ENCODE results near the gene CHST2. TPM values are rescaled to one million over a fixed set of nuclear protein-coding genes. Genes with fewer than 3 reads are reported as not detected.
"Not testable (repeated sequence)": the region's sequence is repeated elsewhere in the genome, so short reads cannot be mapped to it uniquely, and the experiment has no call there.

The CHST2 gene
- total and polyA plus RNA-seq, 5 donors, result 1.5 to 3.3 (median 2.2) TPM

- Histone ChIP-seq H3K4me1 (ENCODE audit: control insufficient read depth, insufficient read depth, low read length) (peaks cover 2% of the 10 kb centered on the region), H3K4me3 (ENCODE audit: low read length) (no peak overlapping the region), H3K27me3 (ENCODE audit: control insufficient read depth, insufficient read depth) (no peaks in the 10 kb centered on the region), H3K27ac (ENCODE audit: low read length) (no peak overlapping the region), H3K9me3 (ENCODE audit: control insufficient read depth, low read length) (no peaks in the 10 kb centered on the region)
- intact Hi-C loops (cut with DNase I), result no loop called here
- DNase-seq (no peak), ATAC-seq (no peak)
- WGBS, result 79% methylated on average over 5 of the region's 5 CpGs
Observed at GRCh38 chr3:143152043-143152442, 32.5 kb downstream of the CHST2 start.

DNA sequence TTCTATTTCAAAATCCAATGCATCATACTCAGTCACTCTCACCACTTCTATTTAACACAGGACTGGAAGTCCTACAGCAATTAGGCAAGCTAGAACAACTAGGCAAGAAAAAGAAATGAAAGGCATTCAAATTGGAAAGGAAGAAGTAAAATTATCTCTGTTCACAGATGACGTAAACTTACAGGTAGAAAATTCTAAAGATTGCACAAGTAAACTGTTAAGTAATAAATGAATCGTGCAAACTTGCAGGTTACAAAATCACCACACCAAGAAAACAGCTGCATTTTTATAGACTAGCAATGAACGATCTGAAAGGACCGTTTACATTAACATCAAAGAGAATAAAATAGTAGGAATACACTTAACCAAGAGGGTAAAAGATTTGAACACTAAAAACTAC is 36.2 kb downstream of the CHST2 start:
- Histone ChIP-seq H3K27me3 (ENCODE audit: control insufficient read depth, insufficient read depth) (no peaks in the 10 kb centered on the region), H3K27ac (ENCODE audit: low read length) (no peak overlapping the region), H3K4me3 (ENCODE audit: low read length) (no peak overlapping the region), H3K4me1 (ENCODE audit: control insufficient read depth, insufficient read depth, low read length) (peaks cover 2% of the 10 kb centered on the region), H3K9me3 (ENCODE audit: control insufficient read depth, low read length) (no peaks in the 10 kb centered on the region)
- DNase-seq, result no peak
- 84% methylated on average over 4 of the region's 4 CpGs for WGBS
- ATAC-seq, result no peak
- intact Hi-C loops (cut with DNase I), result no loop called here

GRCh38 chr3:143158014-143158988 is 38.7 kb downstream of the CHST2 start:
- H3K27me3 ChIP-seq (ENCODE audit: control insufficient read depth, insufficient read depth), result no peaks in the 10 kb centered on the region
- WGBS, result 27% methylated on average over 2 of the region's 2 CpGs
- DNase-seq (no peak), ATAC-seq (no peak)
- intact Hi-C loops (cut with DNase I), result no loop called here
- no peak overlapping the region for H3K27ac ChIP-seq (ENCODE audit: low read length)
- no peaks in the 10 kb centered on the region for H3K4me1 ChIP-seq (ENCODE audit: control insufficient read depth, insufficient read depth, low read length)
- no peak overlapping the region for H3K4me3 ChIP-seq (ENCODE audit: low read length)
- H3K9me3 ChIP-seq (ENCODE audit: control insufficient read depth, low read length), result no peaks in the 10 kb centered on the region

- 79% methylated on average over 11 of the region's 11 CpGs for WGBS
- DNase-seq (no peak), ATAC-seq (no peak)
- intact Hi-C loops (cut with DNase I), result no loop called here
- Histone ChIP-seq H3K27ac (ENCODE audit: low read length) (no peak overlapping the region), H3K4me1 (ENCODE audit: control insufficient read depth, insufficient read depth, low read length) (no peaks in the 10 kb centered on the region), H3K4me3 (ENCODE audit: low read length) (no peak overlapping the region), H3K9me3 (ENCODE audit: control insufficient read depth, low read length) (no peaks in the 10 kb centered on the region), H3K27me3 (ENCODE audit: control insufficient read depth, insufficient read depth) (no peaks in the 10 kb centered on the region)
Observed at GRCh38 chr3:143160437-143160836, 40.9 kb downstream of the CHST2 start.

GRCh38 chr3:143163562-143164100 is 44.1 kb downstream of the CHST2 start:
- no peaks in the 10 kb centered on the region for H3K4me1 ChIP-seq (ENCODE audit: control insufficient read depth, insufficient read depth, low read length)
- H3K27ac ChIP-seq (ENCODE audit: low read length), result no peak overlapping the region
- peak in 1 of 2 donors; percentile 31 for ATAC-seq
- H3K9me3 ChIP-seq (ENCODE audit: control insufficient read depth, low read length), result no peaks in the 10 kb centered on the region
- WGBS, result 57% methylated on average over 3 of the region's 3 CpGs
- no peaks in the 10 kb centered on the region for H3K27me3 ChIP-seq (ENCODE audit: control insufficient read depth, insufficient read depth)
- intact Hi-C loops (cut with DNase I), result no loop called here
- no peak overlapping the region for H3K4me3 ChIP-seq (ENCODE audit: low read length)
- no peak for DNase-seq

GRCh38 chr3:143165211-143165610 is 45.6 kb downstream of the CHST2 start:
- no peaks in the 10 kb centered on the region for H3K4me1 ChIP-seq (ENCODE audit: control insufficient read depth, insufficient read depth, low read length)
- no peaks in the 10 kb centered on the region for H3K27me3 ChIP-seq (ENCODE audit: control insufficient read depth, insufficient read depth)

DNA sequence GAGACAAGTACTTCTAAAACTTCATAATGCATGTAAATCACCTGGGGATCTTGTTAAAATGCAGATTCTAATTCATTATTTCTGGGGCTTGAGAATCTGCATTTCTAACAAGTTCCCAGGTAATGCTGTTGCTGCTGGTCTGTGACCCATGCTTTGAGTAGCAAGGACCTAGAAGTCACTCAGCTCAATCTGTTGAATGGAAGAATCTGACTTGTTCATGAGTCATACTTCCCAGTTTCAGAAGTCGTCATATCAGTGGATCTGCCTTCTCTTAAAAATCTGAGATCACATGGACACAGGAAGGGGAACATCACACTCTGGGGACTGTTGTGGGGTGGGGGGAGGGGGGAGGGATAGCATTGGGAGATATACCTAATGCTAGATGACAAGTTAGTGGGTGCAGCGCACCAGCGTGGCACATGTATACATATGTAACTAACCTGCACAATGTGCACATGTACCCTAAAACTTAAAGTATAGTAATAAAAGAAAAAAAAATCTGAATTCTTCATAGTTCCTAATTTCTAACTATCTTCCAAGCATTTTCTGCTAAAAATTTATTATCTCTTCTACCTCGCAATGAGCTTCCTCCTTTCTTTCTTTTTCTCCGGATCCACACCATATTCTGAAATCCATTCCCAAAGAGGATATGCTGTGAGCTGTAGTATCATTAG is 46.2 kb downstream of the CHST2 start:
- H3K27me3 ChIP-seq (ENCODE audit: control insufficient read depth, insufficient read depth); H3K9me3 ChIP-seq (ENCODE audit: control insufficient read depth, low read length); H3K4me3 ChIP-seq (ENCODE audit: low read length); DNase-seq; H3K27ac ChIP-seq (ENCODE audit: low read length); H3K4me1 ChIP-seq (ENCODE audit: control insufficient read depth, insufficient read depth, low read length); intact Hi-C loops (cut with DNase I): not testable (repeated sequence)
- WGBS, result 56% methylated on average over 3 of the region's 5 CpGs
- peak in 1 of 2 donors; percentile 84 for ATAC-seq

More at GRCh38 chr3:143165211-143165610, 45.6 kb downstream of the CHST2 start:
- DNase-seq (no peak), ATAC-seq (no peak)
- no peak overlapping the region for H3K27ac ChIP-seq (ENCODE audit: low read length)
- no peak overlapping the region for H3K4me3 ChIP-seq (ENCODE audit: low read length)
- intact Hi-C loops (cut with DNase I), result no loop called here
- 94% methylated on average over 1 of the region's 1 CpG for WGBS
- no peaks in the 10 kb centered on the region for H3K9me3 ChIP-seq (ENCODE audit: control insufficient read depth, low read length)

DNA sequence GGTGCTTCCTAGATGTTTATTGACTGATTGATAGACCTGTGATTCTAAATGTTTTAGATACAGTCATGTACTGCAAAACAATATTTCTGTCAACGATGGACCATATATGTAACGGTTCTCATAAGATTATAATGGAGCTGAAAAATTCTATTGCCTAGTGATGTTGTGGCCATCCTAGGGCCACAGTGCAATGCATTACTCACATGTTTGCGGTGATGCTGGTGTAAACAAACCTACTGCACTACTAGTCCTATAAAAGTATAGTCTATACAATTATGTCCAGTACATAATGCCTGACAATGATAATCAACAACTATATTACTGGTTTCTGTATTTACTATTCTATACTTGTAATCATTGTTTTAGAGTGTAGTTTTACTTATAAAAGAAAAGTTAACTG is 46.8 kb downstream of the CHST2 start:
- DNase-seq (no peak), ATAC-seq (no peak)
- Histone ChIP-seq H3K4me1 (ENCODE audit: control insufficient read depth, insufficient read depth, low read length) (no peaks in the 10 kb centered on the region), H3K27ac (ENCODE audit: low read length) (no peak overlapping the region), H3K4me3 (ENCODE audit: low read length) (no peak overlapping the region), H3K27me3 (ENCODE audit: control insufficient read depth, insufficient read depth) (no peaks in the 10 kb centered on the region), H3K9me3 (ENCODE audit: control insufficient read depth, low read length) (no peaks in the 10 kb centered on the region)
- intact Hi-C loops (cut with DNase I), result no loop called here
- WGBS, result 98% methylated on average over 3 of the region's 3 CpGs

DNA sequence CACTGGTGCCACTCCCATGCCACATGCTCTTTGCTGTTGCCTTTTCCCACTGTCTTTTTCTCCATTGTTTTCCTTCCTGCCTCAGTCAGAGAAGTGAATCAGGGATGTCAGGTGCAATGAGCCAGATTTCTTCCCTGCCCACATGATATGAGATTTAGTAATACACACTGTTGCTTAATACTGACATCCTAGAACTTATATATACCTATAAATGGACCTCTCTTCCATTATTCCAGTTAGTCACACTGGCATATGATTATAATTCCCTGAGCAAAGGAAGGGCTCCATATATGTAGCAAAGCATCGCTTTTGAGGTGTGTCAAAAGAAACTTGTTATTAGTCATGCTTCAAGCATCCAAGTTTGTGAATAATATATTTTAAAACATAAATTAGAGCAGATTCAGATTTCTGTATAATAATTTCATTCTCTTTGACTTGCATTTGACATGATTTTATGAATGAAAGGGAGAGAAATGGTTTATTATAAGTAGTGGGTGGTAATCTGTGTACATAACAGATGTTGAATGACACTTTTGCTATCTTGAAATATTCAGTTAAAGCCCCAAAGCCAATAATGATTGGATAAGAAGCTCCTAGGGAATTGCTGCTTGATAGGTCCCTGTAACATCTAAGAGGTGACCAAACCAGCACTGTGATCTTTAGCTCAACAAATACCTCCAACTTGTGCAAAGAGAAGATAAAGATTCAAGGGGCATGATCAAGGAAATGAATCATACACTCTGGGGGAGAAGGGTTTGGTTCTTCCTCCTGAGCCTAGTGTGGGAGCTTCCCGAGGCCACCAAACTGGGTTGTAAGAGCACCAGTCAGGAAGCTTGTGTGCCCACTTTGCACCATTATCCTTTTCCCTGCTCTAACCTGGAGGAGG is 48.6 kb downstream of the CHST2 start:
- ATAC-seq, result peak in 1 of 2 donors; percentile 16
- WGBS, result 79% methylated on average over 2 of the region's 2 CpGs
- no peaks in the 10 kb centered on the region for H3K4me1 ChIP-seq (ENCODE audit: control insufficient read depth, insufficient read depth, low read length)
- no peak overlapping the region for H3K27ac ChIP-seq (ENCODE audit: low read length)
- no peaks in the 10 kb centered on the region for H3K27me3 ChIP-seq (ENCODE audit: control insufficient read depth, insufficient read depth)
- intact Hi-C loops (cut with DNase I), result no loop called here
- no peaks in the 10 kb centered on the region for H3K9me3 ChIP-seq (ENCODE audit: control insufficient read depth, low read length)
- DNase-seq, result no peak
- no peak overlapping the region for H3K4me3 ChIP-seq (ENCODE audit: low read length)

DNA sequence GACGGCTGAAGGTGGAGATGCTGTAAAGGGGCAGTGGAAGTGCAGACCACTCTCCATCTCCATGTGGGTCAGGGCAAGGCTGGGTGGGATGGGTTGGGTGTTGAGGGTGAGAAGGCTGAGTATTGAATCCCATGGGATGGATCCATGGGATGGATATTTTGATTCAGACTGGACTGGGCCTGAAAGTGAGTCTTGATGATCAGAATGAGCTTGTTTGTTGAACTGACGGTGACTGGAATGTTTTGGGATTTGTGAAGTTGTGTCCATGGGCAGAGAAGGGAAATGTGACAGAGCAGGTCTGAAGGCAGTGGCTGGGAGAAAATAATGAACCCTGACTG is 49.3 kb downstream of the CHST2 start:
- Histone ChIP-seq H3K4me1 (ENCODE audit: control insufficient read depth, insufficient read depth, low read length) (no peaks in the 10 kb centered on the region), H3K4me3 (ENCODE audit: low read length) (no peak overlapping the region), H3K27ac (ENCODE audit: low read length) (no peak overlapping the region), H3K9me3 (ENCODE audit: control insufficient read depth, low read length) (no peaks in the 10 kb centered on the region), H3K27me3 (ENCODE audit: control insufficient read depth, insufficient read depth) (no peaks in the 10 kb centered on the region)
- DNase-seq (no peak), ATAC-seq (no peak)
- 91% methylated on average over 2 of the region's 2 CpGs for WGBS
- intact Hi-C loops (cut with DNase I), result no loop called here

Measured in right cardiac atrium (tissue), 5 donors.